ENCODE measurements around the gene SPATS2L.

The SPATS2L gene

GRCh38 chr2:200443916-200444315 is 137.4 kb downstream of the SPATS2L start:
- no peak for DNase-seq (ENCODE audit: low read depth, low spot score)

DNA sequence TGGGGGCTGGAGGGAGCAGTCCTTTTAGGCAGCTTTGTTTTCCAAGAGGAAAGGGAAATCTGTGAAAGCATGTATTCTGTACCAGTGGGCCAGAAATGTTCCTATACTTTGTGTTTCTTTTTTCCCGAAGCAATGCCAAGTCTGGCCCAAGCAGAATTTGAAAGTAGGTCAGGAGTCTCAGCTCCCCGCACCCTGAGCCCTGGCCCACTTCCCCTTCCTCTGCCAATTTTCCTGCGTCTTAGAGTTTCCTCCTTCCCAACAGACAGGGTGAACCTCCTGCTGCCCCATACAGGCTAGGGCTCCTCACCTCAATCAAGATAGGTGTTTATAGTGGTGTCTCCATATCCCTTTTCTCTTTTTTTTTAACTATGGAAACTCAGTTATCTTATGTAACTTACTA is 138.0 kb downstream of the SPATS2L start:
- no peak for DNase-seq (ENCODE audit: low read depth, low spot score)

- DNase-seq (ENCODE audit: low read depth, low spot score): no peak
Measured at GRCh38 chr2:200445284-200445683, 138.8 kb downstream of the SPATS2L start.

DNA sequence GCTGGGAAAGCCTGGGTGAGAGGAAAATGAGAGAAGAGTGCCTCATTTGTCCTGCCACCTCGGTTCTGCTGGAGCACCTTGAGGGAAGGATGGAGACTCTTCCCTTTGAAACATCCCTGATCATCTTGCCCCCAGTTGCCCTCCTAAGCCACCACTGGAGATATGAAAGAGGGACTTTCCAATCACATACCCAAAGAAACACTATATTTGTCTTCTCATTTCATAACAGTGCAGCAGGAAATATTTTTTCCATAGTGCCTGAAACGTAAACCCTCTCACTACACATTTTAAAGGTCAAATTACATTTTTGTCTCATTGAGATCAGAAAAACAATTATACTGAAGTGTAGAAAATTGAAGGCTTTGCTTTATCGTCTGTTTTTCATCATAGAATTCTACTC is 140.1 kb downstream of the SPATS2L start:
- no peak for DNase-seq (ENCODE audit: low read depth, low spot score)

GRCh38 chr2:200447139-200447855 is 140.8 kb downstream of the SPATS2L start:
- DNase-seq (ENCODE audit: low read depth, low spot score): no peak

DNA sequence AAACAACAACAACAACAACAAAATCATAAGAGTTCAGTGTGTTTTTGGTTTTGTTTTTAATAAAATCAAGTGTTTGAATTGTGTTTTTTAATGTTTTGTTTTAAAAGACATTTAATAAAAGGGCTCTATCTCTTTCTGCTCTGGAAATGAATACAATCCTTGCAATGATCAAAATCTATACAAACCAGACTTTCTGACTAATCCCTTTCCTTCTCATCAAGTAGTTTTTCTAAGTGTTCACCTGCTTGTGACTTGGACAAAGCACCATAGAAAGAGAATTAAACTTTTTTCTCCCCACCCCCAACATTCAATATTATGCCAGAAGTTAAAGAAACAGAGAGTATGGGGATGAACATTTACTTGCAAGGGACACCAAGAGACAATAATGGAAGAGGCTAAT is 142.0 kb downstream of the SPATS2L start:
- no peak for DNase-seq (ENCODE audit: low read depth, low spot score)

GRCh38 chr2:200449149-200449548 is 142.7 kb downstream of the SPATS2L start:
- no peak for DNase-seq (ENCODE audit: low read depth, low spot score)

DNA sequence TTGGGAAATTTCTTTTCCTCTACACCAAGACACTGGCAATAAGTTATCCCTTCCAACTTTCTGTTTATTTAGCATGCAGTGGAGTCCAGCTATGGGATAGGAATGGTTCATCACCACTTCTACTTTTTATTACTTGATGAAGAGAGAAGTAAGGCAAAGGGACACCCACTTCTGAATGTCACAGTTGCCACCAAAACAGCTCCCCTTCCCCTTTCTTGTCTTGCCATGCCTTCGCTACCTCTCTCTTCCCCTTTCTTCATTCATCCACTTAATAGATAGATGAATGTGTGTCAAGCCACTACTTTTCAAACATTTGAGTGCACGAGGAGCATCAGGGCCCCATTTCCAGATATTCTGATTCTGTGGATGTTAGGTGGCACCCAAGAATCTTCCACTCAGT is 143.8 kb downstream of the SPATS2L start:
- DNase-seq (ENCODE audit: low read depth, low spot score): no peak

DNA sequence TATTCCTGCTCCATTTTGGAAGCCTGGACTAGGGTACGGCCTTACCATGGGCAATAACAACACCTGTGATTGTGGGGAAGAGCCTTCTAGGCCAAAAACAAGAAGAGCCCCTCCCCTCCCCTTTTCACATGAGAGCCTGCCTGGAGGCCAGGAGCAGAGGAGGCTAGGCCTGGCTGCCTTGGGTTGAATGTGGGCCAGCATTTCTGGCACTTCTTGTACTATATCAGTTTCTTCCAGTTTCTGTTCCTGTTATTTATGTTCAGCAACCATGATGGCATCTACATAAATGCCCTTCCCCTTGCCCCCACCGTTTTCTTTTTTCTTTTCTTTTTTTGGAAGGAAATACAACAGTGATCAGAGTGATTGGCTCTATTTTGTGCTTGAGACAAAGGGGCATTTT is 145.0 kb downstream of the SPATS2L start:
- DNase-seq (ENCODE audit: low read depth, low spot score): no peak

- DNase-seq (ENCODE audit: low read depth, low spot score): no peak
Measured at GRCh38 chr2:200452377-200452776, 145.9 kb downstream of the SPATS2L start.

- DNase-seq (ENCODE audit: low read depth, low spot score): no peak
Measured at GRCh38 chr2:200453142-200453852, 146.8 kb downstream of the SPATS2L start.

- DNase-seq (ENCODE audit: low read depth, low spot score): no peak
Measured at GRCh38 chr2:200453853-200454534, 147.5 kb downstream of the SPATS2L start.

GRCh38 chr2:200454927-200455801 is 148.7 kb downstream of the SPATS2L start:
- no peak for DNase-seq (ENCODE audit: low read depth, low spot score)

GRCh38 chr2:200455958-200456421 is 149.5 kb downstream of the SPATS2L start:
- no peak for DNase-seq (ENCODE audit: low read depth, low spot score)

DNA sequence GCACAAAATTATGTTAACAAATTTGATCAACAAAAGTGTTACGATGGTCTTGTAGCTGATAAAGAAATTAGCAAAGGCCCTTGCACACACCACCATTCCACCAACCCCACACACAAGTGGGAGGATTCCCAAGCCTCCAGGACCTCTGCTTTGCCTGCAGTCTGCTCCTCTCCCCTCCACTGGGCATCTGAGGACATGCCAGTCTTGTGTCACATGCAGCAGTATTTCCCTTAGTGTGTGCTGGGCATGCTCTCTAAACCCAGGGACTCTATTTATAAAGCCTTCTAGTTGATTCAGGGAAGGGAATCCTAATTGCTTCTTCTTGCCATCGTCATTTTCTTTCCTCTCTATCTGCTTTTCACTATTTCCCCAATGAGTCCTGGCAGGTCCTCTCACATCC is 150.1 kb downstream of the SPATS2L start:
- DNase-seq (ENCODE audit: low read depth, low spot score): no peak

DNA sequence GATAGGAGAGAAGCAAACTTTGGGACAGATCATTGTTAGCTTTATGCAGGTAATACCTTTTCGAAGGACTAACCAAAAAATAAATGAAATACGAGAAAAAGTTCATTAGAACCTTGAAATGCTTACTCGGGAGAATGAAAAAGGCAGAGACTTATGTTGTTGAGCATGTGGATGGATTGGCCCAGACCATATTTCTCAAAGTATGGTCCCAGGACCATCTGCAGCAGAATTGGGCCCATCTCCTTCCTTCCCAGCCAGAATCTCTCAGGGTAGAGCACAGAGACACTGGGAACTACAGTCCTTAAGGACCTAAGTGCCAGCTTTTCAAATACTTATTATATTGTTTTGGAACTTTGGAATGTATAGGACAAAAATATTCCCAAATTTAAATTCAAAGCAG is 152.6 kb downstream of the SPATS2L start:
- DNase-seq (ENCODE audit: low read depth, low spot score): no peak

DNA sequence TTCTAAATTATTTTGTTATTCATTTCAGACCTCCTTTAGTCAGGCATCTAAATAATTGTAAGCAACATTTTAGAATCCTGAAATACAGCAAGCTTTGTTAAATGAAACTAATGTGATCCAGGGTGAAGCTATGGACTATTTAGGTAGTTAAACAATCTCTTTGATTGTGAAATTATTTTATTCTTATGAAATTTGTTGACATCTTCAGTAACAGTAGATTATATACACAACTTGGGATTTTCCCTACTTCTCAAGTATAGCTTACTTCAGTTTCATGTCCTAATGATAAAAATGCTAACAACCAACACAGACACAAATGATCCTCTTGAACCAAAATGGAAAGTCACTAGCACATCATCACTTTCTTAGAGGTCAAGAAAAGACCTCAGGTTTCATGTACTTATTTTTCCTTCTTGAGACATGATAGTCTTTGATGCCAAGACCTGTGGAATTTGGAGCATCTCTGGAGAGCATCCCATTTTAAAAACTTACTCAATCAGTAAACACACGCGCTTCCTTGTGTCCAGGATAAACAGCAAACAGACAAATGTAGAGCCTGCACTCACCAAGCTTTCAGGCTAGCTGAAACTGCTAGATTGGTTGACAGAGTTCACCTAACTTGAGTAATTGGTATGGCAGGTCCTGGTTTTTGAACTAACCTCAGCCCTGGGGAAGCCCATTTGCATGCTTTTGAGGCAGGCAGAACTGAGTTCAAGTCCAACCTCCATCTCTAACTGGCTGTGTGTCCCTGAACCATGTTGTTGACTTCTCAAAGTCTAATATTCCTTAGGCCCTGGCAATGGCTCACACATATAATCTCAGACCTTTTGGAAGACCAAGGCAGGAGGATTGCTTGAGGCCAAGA is 155.6 kb downstream of the SPATS2L start:
- DNase-seq (ENCODE audit: low read depth, low spot score): no peak

DNA sequence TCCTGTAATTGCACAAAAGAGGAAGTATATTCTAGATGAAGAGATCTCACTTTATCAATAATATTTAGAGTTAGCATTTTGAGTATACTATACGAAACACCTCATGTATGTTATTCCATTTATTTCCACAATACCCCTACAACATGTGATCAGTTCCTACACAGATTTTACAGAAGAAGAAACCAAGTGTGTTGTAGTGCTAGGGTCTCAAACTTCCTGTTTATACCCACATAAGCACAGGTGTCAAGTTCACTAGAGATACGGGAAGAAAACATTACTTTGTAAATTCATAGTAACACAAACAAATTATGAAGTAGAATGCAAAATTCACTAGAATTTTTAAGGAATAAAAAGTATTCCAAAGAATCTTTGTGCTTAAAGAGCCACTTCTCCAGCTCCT is 157.0 kb downstream of the SPATS2L start:
- DNase-seq (ENCODE audit: low read depth, low spot score): no peak

DNA sequence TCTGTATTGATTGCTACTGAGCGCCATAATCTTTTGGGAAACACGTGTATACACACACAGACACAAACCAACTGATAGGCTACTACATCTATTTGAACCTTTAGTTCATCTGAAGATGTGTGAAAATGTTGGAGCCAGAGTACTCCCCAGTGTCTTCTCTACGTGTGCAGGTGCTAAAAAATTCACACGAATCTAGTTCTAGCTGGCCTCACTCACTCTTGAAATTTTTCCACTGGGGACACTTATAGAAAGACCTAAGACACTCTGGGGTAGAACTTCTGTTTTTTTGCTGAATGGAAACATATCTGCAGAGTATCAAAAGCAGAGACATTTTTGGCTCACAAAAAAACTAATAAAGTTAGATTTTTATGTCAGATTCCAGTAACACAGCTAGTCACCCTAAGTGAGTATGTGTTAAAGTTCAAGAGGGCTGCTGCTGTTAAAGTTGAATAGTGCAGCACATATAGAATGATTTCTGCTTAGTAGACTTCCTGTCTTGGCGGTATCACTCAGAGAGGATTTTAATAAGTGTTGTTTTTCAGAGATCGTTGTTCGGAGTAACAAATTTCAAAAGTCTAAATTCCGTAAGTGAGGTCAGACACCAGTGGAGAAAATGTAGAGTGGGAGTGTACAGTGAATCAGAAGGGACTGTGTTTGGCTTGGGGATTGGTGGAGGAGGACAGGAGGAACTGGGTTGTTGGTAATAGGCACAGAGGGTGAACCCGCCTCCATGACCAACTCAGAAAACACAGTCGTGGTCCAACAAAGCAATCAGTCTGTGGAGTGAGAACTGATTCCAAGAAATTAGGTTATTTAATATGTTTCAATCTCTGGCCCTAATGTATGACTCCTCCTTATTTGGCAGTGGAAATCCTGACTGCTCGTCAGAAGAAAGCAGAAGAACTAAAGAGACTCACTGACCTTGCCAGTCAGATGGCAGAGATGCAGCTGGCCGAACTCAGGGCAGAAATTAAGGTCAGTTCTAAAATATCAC is 160.2 kb downstream of the SPATS2L start:
- DNase-seq (ENCODE audit: low read depth, low spot score): no peak
